ENCODE measurements around the gene UVSSA. TPM values are rescaled to one million over a fixed set of nuclear protein-coding genes. Genes with fewer than 3 reads are reported as not detected.

The UVSSA gene
- total and polyA plus RNA-seq, 9 of the 15 experiments (the other 6 are each of a cell fraction or from before 2014, with no cell fraction given), result 0.21 to 14.6 (median 3.3) TPM

- Histone ChIP-seq H2AFZ (ENCODE audit: low read depth, low read length) (no peak overlapping the region), H3K4me1 (replicated peaks in 1 of 2; ENCODE audit: control insufficient read depth in 2 of 2, insufficient read depth in 2 of 2, low read length in 2 of 2) (peaks cover 3 to 26% of the 10 kb centered on the region in 2 experiments; a peak in 2 of 5 replicates), H3K9me3 (replicated peaks; ENCODE audit: control insufficient read depth, insufficient read depth, low read depth, low read length) (no peaks in the 10 kb centered on the region), H4K20me1 (replicated peaks; ENCODE audit: control insufficient read depth, insufficient read depth, low read length) (no peaks in the 10 kb centered on the region), H3K27me3 (ENCODE audit: control insufficient read depth in 2 of 2, insufficient read depth in 2 of 2, low read length in 2 of 2) (peaks cover 12 to 35% of the 10 kb centered on the region in 2 experiments; a peak in 3 of 5 replicates), H3K4me2 (ENCODE audit: insufficient read depth, low read length) (no peak overlapping the region), H3K9me1 (ENCODE audit: control insufficient read depth, insufficient read depth, low read length) (no peaks in the 10 kb centered on the region), H3K36me3 (ENCODE audit: control insufficient read depth, insufficient read depth, low read length) (no peaks in the 10 kb centered on the region), H3K79me2 (ENCODE audit: control insufficient read depth, insufficient read depth, low read length) (no peaks in the 10 kb centered on the region), H3K27ac (ENCODE audit: extremely low read depth, low read depth, low read length) (no peak overlapping the region), H3K9ac (ENCODE audit: insufficient read depth in 1 of 2, low read depth in 2 of 2, low read length in 2 of 2) (no peak overlapping the region; a peak in 1 of 4 replicates), H3K4me3 (no peak overlapping the region)
- intact Hi-C loops (cut with micrococcal nuclease) (no loop called here), in situ Hi-C loops (cut with MboI) (no loop called here)
- no peak for TF ChIP-seq HOXB6 (CRISPR knock-in tag; IDR thresholded peaks at IDR 0.05; ENCODE audit: borderline replicate concordance)
- no peak for TF ChIP-seq ZNF140 (CRISPR knock-in tag; IDR thresholded peaks at IDR 0.05)
- no peak for TF ChIP-seq ZBTB7A (IDR thresholded peaks at IDR 0.05; ENCODE audit: borderline replicate concordance, control insufficient read depth, low read depth, low read length)
- no peak for TF ChIP-seq HMGN3 (IDR thresholded peaks at IDR 0.05; ENCODE audit: borderline replicate concordance, extremely low read depth, insufficient read length, low read depth, low read length)
- TF ChIP-seq ETV6 (IDR thresholded peaks at IDR 0.05; ENCODE audit: borderline replicate concordance in 1 of 2, low read depth in 2 of 2, low read length in 1 of 2), result no peak
- no peak for TF ChIP-seq ETV6 (CRISPR knock-in tag; IDR thresholded peaks at IDR 0.05; ENCODE audit: borderline replicate concordance)
- TF ChIP-seq TEAD1 (CRISPR knock-in tag; IDR thresholded peaks at IDR 0.05), result no peak
- TF ChIP-seq IRF1 (CRISPR knock-in tag; IDR thresholded peaks at IDR 0.05; ENCODE audit: borderline replicate concordance), result no peak
- ChIA-PET POLR2A (interaction anchor here (0.6 kb wide), 1 partner anchor 341 kb away, joined by 3 read pairs; no protein-coding TSS in a partner anchor), CTCF (ENCODE audit: low intra/inter-chr PET ratio) (no interaction called here)
- BruUV-seq (replicated peaks), result no TSS peak
- DNase-seq (ENCODE audit: extremely low read depth in 1 of 4, low spot score in 3 of 4), result no peak
- WGBS (ENCODE audit: insufficient coverage, low coverage, missing lambda C conversion rate), result 2% methylated on average over 7 of the region's 11 CpGs
- FAIRE-seq, result no peak
- no peak for ATAC-seq
Measured at GRCh38 chr4:1396806-1397455, 49.9 kb downstream of the UVSSA start.

Data from K562 (cell line).